PC-9 (cell line): Measurements from ENCODE around the gene LRRFIP1. TPM values are rescaled to one million over a fixed set of nuclear protein-coding genes. Genes with fewer than 3 reads are reported as not detected.

Source experiments
- BruUV-seq: library from RNA; stranded (reverse); fragments of 400-500 nt; replicated peaks from 2 replicates; lab custom pipeline; 2021; lab: Mats Ljungman, UMichigan
- CTCF ChIA-PET: fragments of 300-600 bp; sonication (Branson Sonifier 250); formaldehyde crosslinking; loops from one replicate; lab custom pipeline; 2022; ENCODE audit warnings: antibody characterized with exemption; lab: Charles Lee
- POLR2A ChIA-PET: fragments of 300-600 bp; sonication (Branson Sonifier 250); formaldehyde crosslinking; loops from one replicate; lab custom pipeline; 2022; ENCODE audit warnings: antibody characterized with exemption; ENCODE audit not compliant: unreplicated experiment; lab: Charles Lee
- DNase-seq, 2 experiments: peaks; one replicate each; pipeline versions ENCODE4 v3.0.0 to v3.0.0-alpha.2; 2015 to 2022; ENCODE audit warnings: mixed read lengths in 1 of 2
- H2AFZ ChIP-seq: fragments of 200-600 bp; sonication (generic); 2 replicates; pipeline ENCODE4 v1.8.1; 2017; ENCODE audit warnings: antibody characterized with exemption
- H3F3A ChIP-seq: fragments of 200-600 bp; sonication (generic); 2 replicates; pipeline ENCODE4 v1.8.1; 2017; ENCODE audit warnings: antibody characterized with exemption, mild to moderate bottlenecking, low read depth; ENCODE audit not compliant: insufficient read depth
- H3K27ac ChIP-seq: fragments of 200-600 bp; sonication (generic); 2 replicates; pipeline ENCODE4 v1.6.1; 2016; ENCODE audit warnings: mixed run types
- H3K27me3 ChIP-seq: fragments of 200-600 bp; sonication (generic); 2 replicates; pipeline ENCODE4 v1.6.1; 2016; ENCODE audit warnings: low read depth, mixed run types; ENCODE audit not compliant: insufficient read depth
- H3K36me3 ChIP-seq: fragments of 200-600 bp; sonication (generic); 2 replicates; pipeline ENCODE4 v1.6.1; 2016; ENCODE audit warnings: low read depth, mixed run types
- H3K4me1 ChIP-seq: fragments of 200-600 bp; sonication (generic); replicated peaks from 2 replicates; pipeline ENCODE4 v1.6.1; 2016; ENCODE audit warnings: mixed run types; ENCODE audit not compliant: insufficient read depth
- H3K4me2 ChIP-seq: fragments of 200-600 bp; sonication (generic); 2 replicates; pipeline ENCODE4 v1.6.1; 2017; ENCODE audit warnings: mixed run types
- H3K4me3 ChIP-seq: fragments of 200-600 bp; sonication (generic); 2 replicates; pipeline ENCODE4 v1.6.1; 2016; ENCODE audit warnings: mixed run types
- H3K79me2 ChIP-seq: fragments of 200-600 bp; sonication (generic); 2 replicates; pipeline ENCODE4 v1.6.1; 2017; ENCODE audit warnings: low read depth, mixed run types
- H3K9me2 ChIP-seq: fragments of 200-600 bp; sonication (generic); 2 replicates; pipeline ENCODE4 v1.8.1; 2017; ENCODE audit warnings: mild to moderate bottlenecking; ENCODE audit not compliant: insufficient read depth
- H3K9me3 ChIP-seq: fragments of 200-600 bp; sonication (generic); 2 replicates; pipeline ENCODE4 v1.8.1; 2016; ENCODE audit warnings: low read depth; ENCODE audit not compliant: insufficient read depth
- H4K20me1 ChIP-seq: fragments of 200-600 bp; sonication (generic); 2 replicates; pipeline ENCODE4 v1.8.1; 2017; ENCODE audit not compliant: insufficient read depth
- CTCF ChIP-seq: fragments of 200-600 bp; sonication (generic); conservative IDR thresholded peaks from 2 replicates; pipeline ENCODE4 v1.6.1; 2017; ENCODE audit warnings: mixed run types, antibody characterized with exemption, mild to moderate bottlenecking, moderate library complexity
- EZH2 ChIP-seq: fragments of 200-600 bp; sonication (generic); IDR thresholded peaks from 2 replicates; pipeline ENCODE4 v1.8.0; 2017; ENCODE audit warnings: antibody characterized with exemption, low read depth
- intact Hi-C: fragments of 100-400 bp; cut with micrococcal nuclease; formaldehyde crosslinking; loops from one replicate; pipeline ENCODE4 v1.10.0; 2022; ENCODE audit not compliant: unreplicated experiment
- total RNA-seq: library from RNA; stranded (reverse); gene quantifications from 2 replicates; pipeline ENCODE4 v1.2.3, GENCODE V29; 2021

The LRRFIP1 gene
- total RNA-seq, 1 experiment from 2014 or later = 238 TPM

DNA sequence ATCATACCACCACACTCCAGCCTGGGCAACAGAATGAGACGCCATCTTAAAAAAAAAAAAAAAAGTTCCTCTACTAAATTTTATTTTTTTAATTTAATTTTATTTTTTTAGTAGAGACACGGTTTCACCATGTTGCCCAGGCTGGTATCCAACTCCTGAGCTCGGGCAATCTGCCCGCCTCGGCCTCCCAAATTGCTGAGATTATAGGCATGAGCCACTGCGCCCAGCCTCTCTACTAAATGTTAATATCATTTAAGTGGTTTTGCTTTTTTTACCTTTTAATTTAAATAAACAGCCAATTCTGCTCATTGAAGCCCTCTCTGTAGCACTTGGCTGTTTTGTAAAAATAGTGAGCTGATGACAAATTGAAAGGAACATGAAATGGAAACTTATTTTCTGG lies 46.1 kb upstream of the LRRFIP1 start:
- intact Hi-C loops = no loop called here
- Histone ChIP-seq H3F3A (no peaks in the 10 kb centered on the region), H3K9me2 (no peaks in the 10 kb centered on the region), H2AFZ (no peak overlapping the region), H3K9me3 (no peaks in the 10 kb centered on the region), H3K4me3 (no peak overlapping the region), H3K4me2 (no peak overlapping the region), H3K27ac (no peak overlapping the region), H3K79me2 (no peaks in the 10 kb centered on the region; the same call in 1 of the 2 replicates), H3K36me3 (no peaks in the 10 kb centered on the region), H4K20me1 (peaks cover 3% of the 10 kb centered on the region; the same call in 1 of the 2 replicates), H3K4me1 (no peaks in the 10 kb centered on the region), H3K27me3 (no peaks in the 10 kb centered on the region)
- DNase-seq = no peak
- no TSS peak for BruUV-seq
- CTCF ChIA-PET = interaction anchor here (0.8 kb wide), 2 partner anchors 84 to 164 kb away, joined by 3 read pairs; no protein-coding TSS in a partner anchor
- TF ChIP-seq CTCF (no peak), EZH2 (no peak)
- POLR2A ChIA-PET = interaction anchor here (0.7 kb wide), 2 partner anchors 112 to 689 kb away, joined by 17 to 18 read pairs; no protein-coding TSS in a partner anchor

GRCh38 chr2:237581751-237582746 lies 45.3 kb upstream of the LRRFIP1 start:
- DNase-seq = no peak
- H3K4me2 ChIP-seq = no peak overlapping the region
- H3K27me3 ChIP-seq = no peaks in the 10 kb centered on the region
- H3K36me3 ChIP-seq = no peaks in the 10 kb centered on the region
- H4K20me1 ChIP-seq = peaks cover 3% of the 10 kb centered on the region; the same call in 1 of the 2 replicates
- no TSS peak for BruUV-seq
- no peak overlapping the region for H3K27ac ChIP-seq
- H3K9me3 ChIP-seq = no peaks in the 10 kb centered on the region
- intact Hi-C loops = no loop called here
- ChIA-PET POLR2A (interaction anchor here (0.7 kb wide), 1 partner anchor 689 kb away, joined by 17 read pairs; no protein-coding TSS in a partner anchor), CTCF (interaction anchor here (0.8 kb wide), 2 partner anchors 84 to 163 kb away, joined by 3 read pairs; no protein-coding TSS in a partner anchor)
- no peak overlapping the region for H2AFZ ChIP-seq
- H3F3A ChIP-seq = no peaks in the 10 kb centered on the region
- no peak for TF ChIP-seq EZH2
- TF ChIP-seq CTCF = no peak
- peaks cover 5% of the 10 kb centered on the region for H3K79me2 ChIP-seq
- H3K4me3 ChIP-seq = no peak overlapping the region
- H3K9me2 ChIP-seq = no peaks in the 10 kb centered on the region
- H3K4me1 ChIP-seq = no peaks in the 10 kb centered on the region
